HL-60/S4 treated with retinoic acid at 250 ng/mL for 4 days and 3 days (cell line): ENCODE results near the gene GFI1B.
"Not testable (repeated sequence)": the region's sequence is repeated elsewhere in the genome, so short reads cannot be mapped to it uniquely, and the experiment has no call there.

Experiments used
- in situ Hi-C: fragments of 300-500 bp; cut with MboI; formaldehyde crosslinking; loops from 2 replicates; pipeline ENCODE4 v1.7.0; 2022; ENCODE audit warnings: low sequenced_read_pairs

The GFI1B gene

DNA sequence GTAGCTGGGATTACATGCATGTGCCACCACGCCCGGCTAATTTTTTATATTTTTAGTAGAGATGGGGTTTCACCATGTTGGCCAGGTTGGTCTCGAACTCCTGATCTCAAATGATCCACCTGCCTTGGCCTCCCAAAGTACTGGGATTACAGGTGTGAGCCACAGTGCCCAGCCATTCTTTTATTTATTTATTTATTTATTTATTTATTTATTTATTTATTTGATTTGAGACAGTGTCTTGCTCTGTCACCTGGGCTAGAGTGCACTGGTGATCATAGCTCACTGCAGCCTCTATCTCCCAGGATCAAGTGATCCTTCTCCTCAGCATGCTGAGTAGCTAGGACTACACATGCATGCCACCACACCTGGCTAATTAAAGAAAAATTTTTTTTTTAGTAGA lies 10.6 kb upstream of the GFI1B start:
- in situ Hi-C loops, result not testable (repeated sequence)

DNA sequence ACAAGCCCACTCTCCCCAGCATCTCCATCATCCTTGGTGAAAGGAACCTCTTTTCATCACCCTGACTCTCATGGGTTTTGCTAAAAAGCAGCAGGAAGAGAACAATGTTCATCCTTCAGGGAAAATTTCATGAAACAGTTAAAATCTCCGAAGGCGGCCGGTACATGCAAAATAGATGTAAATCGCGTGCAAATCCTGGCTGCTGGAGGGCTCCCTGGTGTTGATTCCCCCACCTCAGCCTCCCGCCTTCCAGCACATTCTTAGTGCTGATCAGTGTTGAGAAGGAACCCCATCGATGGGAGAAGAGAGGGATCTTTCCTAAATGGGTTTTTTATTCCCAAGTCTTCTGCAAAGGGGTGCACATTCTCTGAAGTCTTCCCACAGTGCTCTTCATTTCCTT lies 8.7 kb upstream of the GFI1B start:
- in situ Hi-C loops, result no loop called here

DNA sequence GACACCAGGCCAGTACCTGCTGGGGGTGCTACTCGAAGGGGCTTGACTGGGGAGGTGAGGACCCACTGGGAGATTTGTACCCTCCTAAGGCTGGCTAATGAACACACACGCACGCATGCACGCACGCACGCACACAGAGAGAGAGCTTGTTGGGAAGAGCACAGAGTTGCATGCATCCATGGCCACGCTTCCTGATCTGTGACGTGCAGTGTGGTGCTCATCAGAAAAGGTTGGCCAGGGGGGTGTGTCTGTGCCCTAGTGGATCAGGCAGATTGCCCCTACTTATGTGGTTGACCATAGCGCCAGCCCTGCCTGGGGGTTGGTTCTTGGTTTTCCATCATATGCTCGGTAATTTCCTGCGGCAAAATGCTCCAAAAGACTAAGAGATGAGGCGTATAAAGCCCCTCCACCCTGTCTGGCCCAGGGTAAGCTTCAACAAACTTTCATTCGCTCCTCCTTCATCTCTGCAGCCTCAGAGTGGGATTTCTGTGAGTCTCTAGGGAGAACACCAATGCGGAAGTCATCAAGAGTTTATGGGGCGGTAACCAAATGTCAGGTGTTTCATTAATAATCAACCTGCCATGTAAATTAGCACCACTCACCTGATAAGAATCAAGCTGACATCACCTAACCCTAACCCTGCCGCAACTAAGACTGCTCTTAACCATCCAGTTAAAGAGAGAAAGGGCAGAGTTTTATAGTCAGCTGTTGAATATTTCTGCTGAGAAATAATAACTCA lies 8.0 kb upstream of the GFI1B start:
- in situ Hi-C loops, result no loop called here

DNA sequence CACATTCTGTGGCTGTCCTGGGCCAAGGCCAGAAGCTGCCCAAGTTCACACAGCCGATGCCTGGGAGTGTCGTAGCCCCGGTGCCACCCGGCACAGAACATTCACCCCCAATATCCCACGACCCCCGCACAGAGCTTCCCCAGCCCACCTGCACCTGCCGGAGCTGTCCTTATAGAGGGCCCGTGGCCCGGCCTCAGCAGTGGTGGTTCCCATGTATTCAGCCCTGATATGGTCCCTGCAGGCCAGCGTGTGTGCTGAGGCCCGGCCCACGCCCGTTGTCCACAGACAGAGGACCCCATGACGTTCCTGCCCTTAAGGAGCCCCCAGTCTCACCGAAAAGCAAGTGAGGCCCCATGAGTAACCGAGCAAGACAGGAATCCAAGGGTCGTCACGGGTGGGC lies 5.3 kb upstream of the GFI1B start:
- in situ Hi-C loops, result no loop called here

DNA sequence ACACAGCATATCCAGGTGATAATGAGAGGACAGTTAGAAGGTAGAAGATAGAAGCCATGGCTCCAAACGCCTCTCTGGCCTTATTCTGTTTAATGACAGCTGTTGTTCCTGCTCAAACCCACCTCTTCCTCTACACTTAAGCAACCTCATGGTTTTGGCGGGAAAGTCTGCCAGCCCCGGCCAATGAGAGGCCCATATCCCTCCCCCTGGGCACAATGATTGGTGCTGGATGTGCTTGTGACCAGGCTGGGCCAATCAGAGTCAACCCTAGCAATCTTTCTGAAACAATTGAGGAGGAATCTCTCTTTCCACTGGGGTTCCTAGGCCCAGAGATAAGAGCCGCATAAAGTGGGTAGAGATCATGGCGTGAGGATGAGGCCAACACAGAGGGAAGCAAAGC lies 4.8 kb upstream of the GFI1B start:
- in situ Hi-C loops, result no loop called here

DNA sequence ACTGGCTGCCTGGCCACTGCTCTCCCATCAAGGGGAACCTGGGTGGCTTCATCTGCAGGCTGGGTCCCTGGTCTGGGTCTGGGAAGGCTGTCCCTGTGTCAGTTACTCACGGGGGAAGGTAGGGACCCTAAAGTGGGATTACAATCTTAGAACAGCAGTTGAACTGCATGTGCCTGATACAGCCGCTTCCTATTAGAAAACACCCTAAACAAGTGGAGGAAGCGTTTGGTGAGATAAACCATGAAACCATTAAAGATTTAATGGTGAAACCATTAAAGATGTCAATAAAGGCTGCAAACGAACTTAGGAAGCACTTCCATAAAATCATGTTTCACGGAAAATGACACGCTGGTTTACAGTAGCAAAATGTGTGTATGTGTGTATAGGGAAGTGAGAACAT lies 2.5 kb upstream of the GFI1B start:
- in situ Hi-C loops, result no loop called here

DNA sequence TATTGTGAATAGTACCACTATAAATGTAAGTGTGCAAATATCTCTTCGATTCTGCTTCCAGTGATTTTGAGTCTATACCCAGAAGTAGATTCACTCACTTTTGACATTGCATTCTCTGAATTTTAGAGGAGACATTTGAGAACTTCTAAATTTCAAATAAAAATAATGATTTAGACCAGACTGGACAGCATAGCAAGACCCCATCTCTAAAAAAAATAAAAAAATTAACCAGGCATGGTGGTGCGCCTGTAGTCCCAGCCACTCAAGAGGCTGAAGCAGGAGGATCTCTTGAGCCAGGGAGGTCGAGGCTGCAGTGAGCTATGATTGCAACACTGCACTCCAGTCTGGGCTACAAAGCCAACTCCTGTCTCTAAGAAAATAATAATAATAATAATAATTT lies 1.9 kb upstream of the GFI1B start:
- in situ Hi-C loops, result no loop called here

DNA sequence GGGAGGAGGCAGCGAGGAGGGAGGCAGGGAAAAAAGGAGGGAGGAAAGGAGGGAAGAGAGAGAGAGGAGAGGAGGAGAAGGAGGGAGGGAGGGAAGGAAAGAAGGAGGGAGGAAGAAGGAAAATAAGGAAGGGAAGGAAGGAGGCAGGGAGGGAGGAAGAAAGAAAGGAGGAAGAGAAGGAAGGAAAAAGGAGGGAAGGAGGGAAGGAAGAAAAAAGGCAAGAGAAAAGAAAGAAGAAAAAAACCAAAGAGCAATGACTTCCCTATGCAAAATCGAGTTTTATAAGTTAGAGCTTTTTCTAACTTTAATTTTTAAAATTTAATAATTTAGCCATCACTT lies 413 bp upstream of the GFI1B start:
- in situ Hi-C loops, result no loop called here

DNA sequence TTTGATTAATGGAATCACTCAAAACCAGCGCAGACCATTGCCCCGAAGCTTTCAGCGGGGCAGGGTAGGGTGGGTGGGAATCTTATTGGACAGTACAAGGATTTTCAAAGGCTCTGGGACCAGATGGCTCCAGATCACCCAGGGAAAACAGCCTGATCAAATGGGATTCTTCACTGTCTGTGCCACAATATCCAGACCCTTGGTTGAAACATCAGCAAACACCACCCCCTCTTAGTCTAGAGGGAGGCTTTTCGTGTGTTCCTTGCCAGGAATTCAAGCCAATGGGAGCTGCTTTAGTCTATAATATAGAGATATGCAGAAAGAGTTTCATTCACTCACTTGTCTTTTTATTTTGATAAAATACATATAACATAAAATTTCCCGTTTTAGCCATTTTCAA lies 1.7 kb downstream of the GFI1B start:
- in situ Hi-C loops, result no loop called here

DNA sequence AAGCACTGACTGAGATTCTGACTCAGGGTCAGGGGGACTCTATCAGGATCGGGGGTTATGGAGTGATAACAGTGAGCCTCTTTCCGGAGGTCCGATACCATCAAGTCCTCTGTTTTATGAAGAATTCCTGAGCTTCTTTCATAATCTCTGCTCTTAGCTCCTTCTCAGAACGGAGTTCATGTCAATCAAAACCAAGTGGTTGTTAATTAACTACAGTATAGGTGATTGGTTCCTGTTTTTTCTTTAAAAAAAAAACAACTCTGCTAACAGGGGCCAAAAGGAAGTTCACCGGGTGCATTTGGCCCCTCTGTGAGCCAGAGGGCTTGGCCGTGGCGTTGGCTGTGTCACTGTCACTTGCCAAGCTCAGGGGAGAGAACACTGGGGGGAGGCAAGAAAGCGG lies 4.0 kb downstream of the GFI1B start:
- in situ Hi-C loops, result no loop called here

DNA sequence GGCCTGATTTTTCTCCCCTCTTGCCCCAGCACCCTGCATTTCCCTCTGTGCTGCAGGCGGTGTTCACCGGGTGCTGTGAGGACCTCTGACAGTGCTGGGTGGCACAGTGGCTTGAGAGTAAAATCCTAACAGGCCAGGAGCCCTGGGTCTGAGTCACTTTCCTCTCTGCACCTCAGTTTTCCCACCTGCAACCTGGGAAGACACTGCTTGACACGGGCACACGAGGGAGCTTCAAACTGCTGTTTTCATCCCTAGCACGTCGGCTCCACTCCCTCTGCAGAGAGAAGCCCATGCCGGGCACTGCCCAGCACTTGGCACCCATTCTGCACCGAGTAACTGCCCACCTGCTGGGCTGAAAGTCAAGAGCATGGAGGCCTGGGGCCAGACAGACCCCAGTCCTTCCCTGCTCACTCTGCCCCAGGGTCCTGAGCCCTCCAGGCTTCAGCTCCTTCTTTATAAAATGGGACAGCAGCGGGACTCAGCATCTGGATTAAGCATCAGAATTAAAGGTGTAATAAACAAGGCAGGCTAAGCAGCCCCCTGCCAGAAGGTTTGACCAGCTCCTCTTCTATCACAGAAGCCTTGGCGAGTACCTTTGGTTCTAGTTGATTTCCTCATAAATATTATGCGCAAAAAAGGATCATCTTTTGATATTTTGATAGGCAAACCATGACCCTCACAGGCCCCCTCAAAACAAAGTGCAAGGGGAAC lies 5.2 kb downstream of the GFI1B start:
- in situ Hi-C loops, result no loop called here

DNA sequence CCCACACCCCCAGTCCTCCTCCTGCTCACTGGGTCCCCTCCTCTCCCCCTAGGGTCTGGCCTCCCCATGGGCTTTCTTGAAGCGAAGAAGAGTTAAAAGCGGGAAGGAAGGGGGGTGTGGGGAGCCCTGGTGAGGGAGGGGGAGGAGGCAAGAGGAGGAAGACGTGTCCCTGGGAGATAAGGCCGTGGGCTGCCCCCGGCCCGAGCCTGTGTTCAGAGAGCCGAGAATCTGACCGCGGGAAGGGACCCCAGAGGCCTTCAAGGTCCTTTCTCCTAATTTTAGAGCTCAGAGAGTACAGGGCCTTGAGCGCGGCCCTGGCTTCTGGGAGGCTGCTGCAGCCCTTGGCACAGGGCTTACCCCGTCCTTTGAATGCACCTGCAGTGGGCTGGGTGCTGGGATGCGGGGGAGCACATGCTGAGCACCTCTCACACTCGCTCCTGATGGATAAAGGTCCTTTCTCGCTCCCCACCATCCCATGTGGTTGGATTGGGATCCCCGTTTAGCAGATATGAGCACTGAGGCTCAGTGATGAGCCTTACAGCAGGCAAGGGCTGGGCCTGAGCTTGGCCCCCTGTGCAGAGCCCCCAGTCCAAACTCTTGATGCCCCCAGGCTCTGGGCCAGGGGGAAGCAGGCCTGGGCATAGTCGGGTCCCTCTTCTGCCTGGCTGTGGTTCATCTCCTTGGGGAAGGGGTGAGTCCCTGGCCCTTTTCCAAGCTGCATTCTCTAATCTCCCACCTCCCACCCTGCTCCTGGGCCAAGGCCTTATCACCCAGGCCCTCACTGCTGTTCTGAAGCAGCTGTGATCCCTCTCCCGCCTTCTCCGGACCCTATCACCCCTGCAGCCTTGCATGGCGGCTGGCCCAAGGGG lies 5.9 kb downstream of the GFI1B start:
- in situ Hi-C loops, result no loop called here

DNA sequence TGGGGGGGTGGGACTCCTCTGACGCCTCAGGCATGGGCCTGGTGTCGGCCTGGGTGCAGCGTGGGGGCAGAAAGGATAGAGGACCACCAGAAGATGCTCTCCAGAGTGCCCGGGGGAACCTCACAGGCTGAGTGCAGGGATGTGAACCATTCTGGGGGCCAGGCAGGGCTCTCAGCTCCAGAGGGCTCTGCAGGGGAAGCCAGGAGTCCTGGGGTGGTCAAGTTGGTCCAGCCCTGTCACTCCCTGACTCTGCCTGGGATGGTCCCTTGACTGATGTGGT lies 6.5 kb downstream of the GFI1B start:
- in situ Hi-C loops, result no loop called here

DNA sequence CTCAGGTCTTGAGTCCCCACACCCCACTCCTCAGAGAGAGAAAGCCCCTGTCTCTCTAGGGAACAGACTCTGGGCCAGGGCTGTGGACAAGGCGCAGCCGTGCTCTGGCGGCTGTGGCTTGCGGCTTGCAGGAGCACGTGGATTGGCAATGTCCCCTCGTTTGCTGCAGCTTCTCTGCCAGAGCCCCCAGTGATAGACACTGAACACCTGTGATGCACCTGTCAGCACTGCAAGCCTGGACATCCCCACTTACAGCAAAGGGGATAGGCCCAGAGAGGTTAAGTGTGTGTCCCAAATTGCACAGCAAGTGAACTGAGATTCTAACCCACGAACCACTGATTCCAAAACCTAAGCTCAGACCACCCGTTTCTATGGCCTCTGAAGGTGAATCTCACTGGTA lies 7.0 kb downstream of the GFI1B start:
- in situ Hi-C loops, result no loop called here

DNA sequence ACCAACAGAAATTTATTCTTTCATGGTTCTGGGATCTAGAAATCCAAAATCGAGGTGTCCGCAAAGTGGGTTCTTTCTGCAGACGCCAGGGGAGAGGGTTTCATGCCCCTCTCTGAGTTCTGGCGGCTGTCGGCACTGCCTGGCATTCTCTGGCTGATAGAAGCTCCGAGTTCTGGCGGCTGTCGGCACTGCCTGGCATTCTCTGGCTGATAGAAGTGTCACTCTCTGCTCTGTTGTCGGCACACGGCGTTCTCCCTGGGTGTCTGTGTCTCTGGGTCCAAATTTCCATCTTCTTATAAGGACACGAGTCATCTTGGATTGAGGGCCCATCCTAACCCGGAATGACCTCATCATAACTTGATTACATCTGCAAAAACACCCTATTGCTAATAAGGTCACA lies 7.6 kb downstream of the GFI1B start:
- in situ Hi-C loops, result no loop called here

DNA sequence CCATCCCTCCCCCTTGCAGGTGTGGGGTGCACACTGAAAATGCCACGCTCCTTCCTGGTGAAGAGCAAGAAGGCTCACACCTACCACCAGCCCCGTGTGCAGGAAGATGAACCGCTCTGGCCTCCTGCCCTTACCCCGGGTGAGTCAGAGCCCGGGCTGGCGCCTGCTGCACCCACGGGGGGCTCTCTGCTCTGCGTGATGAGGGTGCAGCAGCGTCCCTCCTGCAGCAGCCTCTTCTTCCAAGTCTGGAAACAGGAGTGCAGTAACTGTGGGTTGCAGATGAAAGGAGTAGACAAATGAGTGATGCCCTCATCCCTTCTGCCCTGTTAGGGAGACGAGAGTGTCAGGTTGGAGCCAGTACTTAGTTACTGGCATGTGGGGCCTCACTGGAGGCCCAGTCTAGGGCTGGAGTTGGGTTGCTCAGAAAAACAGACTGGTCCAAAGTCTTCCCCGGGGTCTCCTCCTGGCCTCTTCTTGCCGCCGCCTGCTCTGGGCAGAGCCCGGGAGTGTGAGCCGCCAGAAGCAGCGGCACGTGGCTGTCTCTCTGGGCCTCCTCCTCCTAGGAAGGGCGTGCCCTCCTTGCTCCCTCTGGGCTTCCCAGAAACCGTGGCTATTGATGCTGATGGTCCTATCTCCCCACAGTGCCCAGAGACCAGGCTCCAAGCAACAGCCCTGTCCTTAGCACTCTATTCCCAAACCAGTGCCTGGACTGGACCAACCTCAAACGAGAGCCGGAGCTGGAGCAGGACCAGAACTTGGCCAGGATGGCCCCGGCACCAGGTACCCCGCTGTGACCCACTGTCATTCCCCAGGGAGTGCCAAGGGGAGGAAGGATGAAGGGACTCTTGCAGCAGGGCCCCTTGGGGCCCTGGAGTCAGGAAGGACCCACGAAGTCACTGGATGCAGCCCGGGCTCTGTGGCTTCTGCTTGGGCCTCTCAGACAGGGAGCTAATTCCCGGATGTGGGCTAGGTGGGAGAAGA lies 8.4 kb downstream of the GFI1B start:
- in situ Hi-C loops, result no loop called here

DNA sequence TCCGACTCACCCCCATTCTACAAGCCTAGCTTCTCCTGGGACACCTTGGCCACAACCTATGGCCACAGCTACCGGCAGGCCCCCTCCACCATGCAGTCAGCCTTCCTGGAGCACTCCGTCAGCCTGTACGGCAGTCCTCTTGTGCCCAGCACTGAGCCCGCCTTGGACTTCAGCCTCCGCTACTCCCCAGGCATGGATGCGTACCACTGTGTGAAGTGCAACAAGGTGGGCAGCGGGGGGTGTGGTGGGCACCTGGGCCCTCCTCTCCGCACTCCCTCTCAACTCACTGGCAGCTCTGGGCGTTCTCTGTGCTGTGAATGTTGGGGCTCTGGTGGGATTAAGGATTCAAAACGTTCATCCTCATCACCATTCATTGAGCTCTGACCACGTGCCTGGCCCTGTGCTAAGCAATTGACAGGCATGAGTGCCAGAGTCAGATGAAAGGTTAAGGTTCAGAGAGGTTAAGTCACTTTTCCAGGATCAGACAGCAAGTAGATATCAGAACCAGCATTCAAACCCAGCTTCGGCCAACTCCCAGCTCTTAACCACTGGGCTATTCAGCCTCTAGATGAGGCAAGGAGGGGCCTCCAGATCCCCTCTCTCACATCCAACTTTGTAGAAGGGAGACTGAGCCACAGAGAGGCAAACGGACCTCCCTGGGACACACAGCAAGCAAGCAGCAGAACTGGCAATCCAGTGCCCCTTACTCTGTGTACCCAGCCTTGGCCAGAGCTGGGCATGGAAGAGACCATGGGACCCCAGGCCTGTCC lies 9.9 kb downstream of the GFI1B start:
- in situ Hi-C loops, result no loop called here

DNA sequence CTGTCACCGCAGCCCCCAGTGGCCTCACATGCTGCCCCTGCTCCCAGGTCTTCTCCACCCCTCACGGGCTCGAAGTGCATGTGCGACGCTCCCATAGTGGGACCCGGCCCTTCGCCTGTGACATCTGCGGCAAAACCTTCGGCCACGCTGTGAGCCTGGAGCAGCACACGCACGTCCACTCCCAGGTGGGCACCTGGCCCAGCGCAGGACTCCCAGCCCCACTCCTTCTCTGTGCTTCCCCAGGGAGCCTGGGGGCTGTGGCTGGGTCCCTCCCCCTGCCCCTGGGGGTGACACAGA lies 10.5 kb downstream of the GFI1B start:
- in situ Hi-C loops, result no loop called here

DNA sequence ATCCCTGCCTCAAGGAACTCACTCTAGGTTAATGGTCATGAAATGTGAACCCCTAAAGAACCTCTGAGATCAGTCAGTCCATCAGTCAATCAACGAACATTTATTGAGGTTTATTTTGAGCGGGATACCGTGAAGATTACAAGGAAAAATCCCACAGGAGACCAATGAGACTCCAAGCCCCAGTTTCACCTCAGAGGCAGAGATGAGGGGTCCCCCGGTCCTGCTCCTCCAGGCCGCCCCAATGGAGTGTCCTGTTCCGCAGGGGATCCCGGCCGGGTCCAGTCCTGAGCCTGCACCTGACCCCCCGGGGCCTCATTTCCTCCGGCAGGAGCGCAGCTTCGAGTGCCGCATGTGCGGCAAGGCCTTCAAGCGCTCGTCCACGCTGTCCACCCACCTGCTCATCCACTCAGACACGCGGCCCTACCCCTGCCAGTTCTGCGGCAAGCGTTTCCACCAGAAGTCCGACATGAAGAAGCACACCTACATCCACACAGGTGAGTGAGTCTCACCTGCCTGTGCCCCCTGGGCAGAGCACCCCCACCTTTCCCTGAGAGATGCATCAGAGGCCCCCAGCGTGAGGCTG lies 11.0 kb downstream of the GFI1B start:
- in situ Hi-C loops, result no loop called here

DNA sequence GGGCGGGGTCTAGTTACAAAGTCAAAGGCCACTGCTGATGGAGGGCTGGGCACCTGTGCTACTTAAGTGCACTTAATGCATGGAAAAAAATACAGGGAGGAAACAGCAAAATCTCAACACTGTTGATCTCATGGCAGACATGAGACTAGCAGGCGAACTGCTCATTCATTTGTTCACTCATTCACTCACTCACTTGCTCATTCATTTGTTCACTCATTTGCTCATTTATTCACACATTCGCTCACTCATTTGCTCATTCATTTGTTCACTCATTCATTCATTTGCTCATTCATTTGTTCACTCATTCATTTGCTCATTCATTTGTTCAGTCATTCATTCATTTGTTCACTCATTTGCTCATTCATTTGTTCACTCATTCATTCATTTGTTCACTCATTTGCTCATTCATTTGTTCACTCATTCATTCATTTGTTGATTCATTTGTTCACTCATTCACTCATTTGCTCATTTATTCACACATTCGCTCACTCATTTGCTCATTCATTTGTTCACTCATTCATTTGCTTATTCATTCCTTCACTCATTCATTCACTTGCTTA lies 11.6 kb downstream of the GFI1B start:
- in situ Hi-C loops, result not testable (repeated sequence)
